ENCODE data around the gene IGFBP2. TPM values are rescaled to one million over a fixed set of nuclear protein-coding genes. Genes with fewer than 3 reads are reported as not detected.

Gene IGFBP2
- total and polyA plus RNA-seq, 7 experiments from 2014 or later: 0.18 to 58.9 TPM; not detected in 5

DNA sequence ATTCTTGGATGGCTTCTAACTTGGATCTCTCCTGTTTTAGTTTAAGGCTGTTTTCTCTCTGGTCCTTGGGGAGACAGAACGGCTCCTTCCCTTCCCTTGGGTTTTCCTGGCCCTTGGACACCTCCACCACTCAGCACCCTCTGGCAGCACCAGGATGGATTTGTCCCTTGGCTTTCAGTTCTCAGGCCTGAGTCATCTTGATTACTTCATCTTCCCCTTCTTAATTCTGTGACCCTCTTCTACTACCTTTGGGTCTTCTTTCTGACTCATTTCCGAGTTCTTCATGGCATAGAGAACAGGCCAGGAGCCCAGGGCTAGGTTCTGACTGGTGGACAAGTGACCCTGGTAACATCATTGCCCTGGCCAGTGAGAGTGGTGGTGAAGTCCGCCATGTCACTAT lies 14.9 kb downstream of the IGFBP2 start:
- peaks cover 0 to 11% (median 0%) of the 10 kb centered on the region in 5 donors for H3K36me3 Mint-ChIP-seq
- Histone ChIP-seq H3K27ac (ENCODE audit: low read depth, low read length) (no peak overlapping the region), H3K27me3 (ENCODE audit: control insufficient read depth in 2 of 2, insufficient read depth in 2 of 2, low read length in 2 of 2) (no peaks in the 10 kb centered on the region), H3K4me1 (ENCODE audit: control insufficient read depth in 2 of 2, insufficient read depth in 2 of 2, low read length in 2 of 2) (no peaks in the 10 kb centered on the region), H3K4me3 (ENCODE audit: low read length) (no peak overlapping the region), H3K9me3 (ENCODE audit: control insufficient read depth in 2 of 3, low read length in 3 of 3) (no peaks in the 10 kb centered on the region), H3K36me3 (ENCODE audit: control insufficient read depth in 2 of 3, insufficient read depth in 3 of 3, low read length in 3 of 3) (no peaks in the 10 kb centered on the region)
- peaks cover 0 to 3% (median 0%) of the 10 kb centered on the region in 11 donors for H3K9me3 Mint-ChIP-seq
- intact Hi-C loops (cut with micrococcal nuclease): no loop called here
- CTCF ChIA-PET: no interaction called here
- H3K4me1 Mint-ChIP-seq: peaks cover 0 to 14% (median 7%) of the 10 kb centered on the region in 7 donors
- no peak overlapping the region for H3K4me3 Mint-ChIP-seq
- peaks cover 0 to 7% (median 5%) of the 10 kb centered on the region in 5 donors for H3K27me3 Mint-ChIP-seq
- no peak for DNase-seq
- H3K27ac Mint-ChIP-seq: no peak overlapping the region
- ATAC-seq: no peak
- POLR2A ChIA-PET: no interaction called here

GRCh38 chr2:216649574-216649973 lies 16.4 kb downstream of the IGFBP2 start:
- CTCF ChIA-PET: no interaction called here
- H3K9me3 Mint-ChIP-seq: peaks cover 0 to 3% (median 0%) of the 10 kb centered on the region in 11 donors

GRCh38 chr2:216650626-216651257 lies 17.5 kb downstream of the IGFBP2 start:
- CTCF ChIA-PET: interaction anchor here (0.6 to 0.7 kb wide), 2 partner anchors 60 to 833 kb away, joined by 3 read pairs; no protein-coding TSS in a partner anchor
- H3K27me3 ChIP-seq (ENCODE audit: control insufficient read depth in 2 of 2, insufficient read depth in 2 of 2, low read length in 2 of 2): no peaks in the 10 kb centered on the region
- Mint-ChIP-seq H3K36me3 (peaks cover 0 to 1% (median 0%) of the 10 kb centered on the region in 5 donors), H3K27ac (no peak overlapping the region), H3K4me3 (no peak overlapping the region), H3K27me3 (peaks cover 0 to 7% (median 5%) of the 10 kb centered on the region in 5 donors), H3K4me1 (peaks cover 0 to 8% (median 0%) of the 10 kb centered on the region in 7 donors), H3K9me3 (peaks cover 0 to 3% (median 0%) of the 10 kb centered on the region in 11 donors)
- H3K4me1 ChIP-seq (ENCODE audit: control insufficient read depth in 2 of 2, insufficient read depth in 2 of 2, low read length in 2 of 2): no peaks in the 10 kb centered on the region
- DNase-seq (no peak), ATAC-seq (no peak)
- H3K36me3 ChIP-seq (ENCODE audit: control insufficient read depth in 2 of 3, insufficient read depth in 3 of 3, low read length in 3 of 3): no peaks in the 10 kb centered on the region
- H3K9me3 ChIP-seq (ENCODE audit: control insufficient read depth in 2 of 3, low read length in 3 of 3): no peaks in the 10 kb centered on the region
- POLR2A ChIA-PET: no interaction called here
- intact Hi-C loops (cut with micrococcal nuclease): no loop called here
- H3K27ac ChIP-seq (ENCODE audit: low read depth, low read length): no peak overlapping the region
- no peak overlapping the region for H3K4me3 ChIP-seq (ENCODE audit: low read length)

More at GRCh38 chr2:216649574-216649973, 16.4 kb downstream of the IGFBP2 start:
- no peak overlapping the region for H3K27ac ChIP-seq (ENCODE audit: low read depth, low read length)
- H3K4me1 Mint-ChIP-seq: peaks cover 0 to 11% (median 4%) of the 10 kb centered on the region in 7 donors
- no peak overlapping the region for H3K4me3 Mint-ChIP-seq
- H3K9me3 ChIP-seq (ENCODE audit: control insufficient read depth in 2 of 3, low read length in 3 of 3): no peaks in the 10 kb centered on the region
- DNase-seq (no peak), ATAC-seq (no peak)
- intact Hi-C loops (cut with micrococcal nuclease): no loop called here
- H3K4me1 ChIP-seq (ENCODE audit: control insufficient read depth in 2 of 2, insufficient read depth in 2 of 2, low read length in 2 of 2): no peaks in the 10 kb centered on the region
- peaks cover 0 to 5% (median 0%) of the 10 kb centered on the region in 5 donors for H3K36me3 Mint-ChIP-seq
- POLR2A ChIA-PET: no interaction called here
- H3K27ac Mint-ChIP-seq: no peak overlapping the region
- peaks cover 0 to 7% (median 6%) of the 10 kb centered on the region in 5 donors for H3K27me3 Mint-ChIP-seq
- no peaks in the 10 kb centered on the region for H3K27me3 ChIP-seq (ENCODE audit: control insufficient read depth in 2 of 2, insufficient read depth in 2 of 2, low read length in 2 of 2)
- no peaks in the 10 kb centered on the region for H3K36me3 ChIP-seq (ENCODE audit: control insufficient read depth in 2 of 3, insufficient read depth in 3 of 3, low read length in 3 of 3)
- H3K4me3 ChIP-seq (ENCODE audit: low read length): no peak overlapping the region

DNA sequence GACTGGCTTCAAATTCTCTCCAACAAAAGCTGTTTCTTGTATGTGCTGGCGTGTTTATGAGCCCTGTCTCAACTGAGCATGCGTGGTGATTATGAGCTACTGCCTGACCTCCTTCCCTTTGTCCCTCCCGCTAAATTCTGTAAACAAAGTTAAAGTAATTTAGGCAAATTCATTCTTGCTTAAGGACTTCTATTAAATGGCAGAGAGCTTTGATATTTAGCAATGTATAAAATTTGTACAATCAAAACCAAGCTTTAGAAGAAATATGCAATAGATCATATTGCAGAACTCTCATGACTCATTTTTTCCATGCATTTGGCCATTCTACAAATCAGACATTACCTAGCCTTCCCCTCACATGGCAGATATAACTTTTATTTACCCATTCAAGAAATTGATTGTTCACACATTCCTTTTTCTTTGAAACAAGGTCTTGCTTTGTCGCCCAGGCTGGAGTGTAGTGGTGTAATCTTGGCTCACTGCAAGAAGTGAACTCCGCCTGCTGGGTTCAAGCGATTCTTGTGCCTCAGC lies 18.2 kb downstream of the IGFBP2 start:
- Mint-ChIP-seq H3K27me3 (peaks cover 0 to 7% (median 4%) of the 10 kb centered on the region in 5 donors), H3K4me3 (no peak overlapping the region), H3K36me3 (peaks cover 0 to 1% (median 0%) of the 10 kb centered on the region in 5 donors), H3K27ac (no peak overlapping the region), H3K9me3 (no peaks in the 10 kb centered on the region), H3K4me1 (peaks cover 0 to 8% (median 0%) of the 10 kb centered on the region in 7 donors)
- ChIA-PET POLR2A (no interaction called here), CTCF (interaction anchor here (0.6 to 0.7 kb wide), 2 partner anchors 61 to 832 kb away, joined by 3 read pairs; no protein-coding TSS in a partner anchor)
- no peaks in the 10 kb centered on the region for H3K27me3 ChIP-seq (ENCODE audit: control insufficient read depth in 2 of 2, insufficient read depth in 2 of 2, low read length in 2 of 2)
- no peaks in the 10 kb centered on the region for H3K4me1 ChIP-seq (ENCODE audit: control insufficient read depth in 2 of 2, insufficient read depth in 2 of 2, low read length in 2 of 2)
- H3K36me3 ChIP-seq (ENCODE audit: control insufficient read depth in 2 of 3, insufficient read depth in 3 of 3, low read length in 3 of 3): no peaks in the 10 kb centered on the region
- DNase-seq: no peak
- H3K9me3 ChIP-seq (ENCODE audit: control insufficient read depth in 2 of 3, low read length in 3 of 3): no peaks in the 10 kb centered on the region
- intact Hi-C loops (cut with micrococcal nuclease): no loop called here
- no peak overlapping the region for H3K27ac ChIP-seq (ENCODE audit: low read depth, low read length)
- H3K4me3 ChIP-seq (ENCODE audit: low read length): no peak overlapping the region
- no peak for ATAC-seq

DNA sequence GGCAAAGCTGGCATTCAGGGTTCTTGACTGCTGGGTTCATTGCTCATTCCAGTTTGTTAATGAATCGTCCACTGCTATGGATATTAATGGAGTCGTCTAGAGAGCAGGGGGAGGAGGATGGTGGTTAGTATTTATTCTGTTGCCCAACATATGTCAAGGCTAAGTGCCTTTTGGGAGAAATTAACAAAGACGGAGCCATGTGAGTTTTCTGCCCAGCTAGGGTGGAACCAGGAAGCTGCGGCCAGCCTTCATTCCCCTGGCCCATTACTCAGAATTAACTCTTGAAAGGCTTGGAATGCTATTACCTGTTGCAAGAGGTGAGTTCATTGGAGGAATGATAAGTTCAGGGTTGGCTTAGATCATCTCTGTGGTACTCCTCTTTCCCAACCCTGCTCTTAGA lies 19.3 kb downstream of the IGFBP2 start:
- Mint-ChIP-seq H3K9me3 (no peaks in the 10 kb centered on the region), H3K4me1 (peaks cover 0 to 8% (median 0%) of the 10 kb centered on the region in 7 donors), H3K27ac (no peak overlapping the region), H3K27me3 (peaks cover 0 to 7% (median 4%) of the 10 kb centered on the region in 5 donors), H3K4me3 (no peak overlapping the region), H3K36me3 (peaks cover 0 to 1% (median 0%) of the 10 kb centered on the region in 5 donors)
- no peak for ATAC-seq
- intact Hi-C loops (cut with micrococcal nuclease): no loop called here
- no peak for DNase-seq
- Histone ChIP-seq H3K27ac (ENCODE audit: low read depth, low read length) (no peak overlapping the region), H3K9me3 (ENCODE audit: control insufficient read depth in 2 of 3, low read length in 3 of 3) (no peaks in the 10 kb centered on the region), H3K4me3 (ENCODE audit: low read length) (no peak overlapping the region), H3K4me1 (ENCODE audit: control insufficient read depth in 2 of 2, insufficient read depth in 2 of 2, low read length in 2 of 2) (no peaks in the 10 kb centered on the region), H3K27me3 (ENCODE audit: control insufficient read depth in 2 of 2, insufficient read depth in 2 of 2, low read length in 2 of 2) (no peaks in the 10 kb centered on the region), H3K36me3 (ENCODE audit: control insufficient read depth in 2 of 3, insufficient read depth in 3 of 3, low read length in 3 of 3) (no peaks in the 10 kb centered on the region)
- POLR2A ChIA-PET: no interaction called here
- CTCF ChIA-PET: no interaction called here

GRCh38 chr2:216653093-216653799 lies 20.0 kb downstream of the IGFBP2 start:
- no peaks in the 10 kb centered on the region for H3K9me3 Mint-ChIP-seq
- ATAC-seq: no peak
- no peak overlapping the region for H3K27ac ChIP-seq (ENCODE audit: low read depth, low read length)
- no peaks in the 10 kb centered on the region for H3K36me3 ChIP-seq (ENCODE audit: control insufficient read depth in 2 of 3, insufficient read depth in 3 of 3, low read length in 3 of 3)
- DNase-seq: no peak
- no peaks in the 10 kb centered on the region for H3K27me3 ChIP-seq (ENCODE audit: control insufficient read depth in 2 of 2, insufficient read depth in 2 of 2, low read length in 2 of 2)
- no peak overlapping the region for H3K27ac Mint-ChIP-seq
- H3K9me3 ChIP-seq (ENCODE audit: control insufficient read depth in 2 of 3, low read length in 3 of 3): no peaks in the 10 kb centered on the region
- H3K27me3 Mint-ChIP-seq: peaks cover 0 to 7% (median 4%) of the 10 kb centered on the region in 5 donors
- H3K4me3 Mint-ChIP-seq: no peak overlapping the region
- H3K36me3 Mint-ChIP-seq: peaks cover 0 to under 1% (median 0%) of the 10 kb centered on the region in 5 donors
- H3K4me3 ChIP-seq (ENCODE audit: low read length): no peak overlapping the region
- POLR2A ChIA-PET: no interaction called here
- H3K4me1 ChIP-seq (ENCODE audit: control insufficient read depth in 2 of 2, insufficient read depth in 2 of 2, low read length in 2 of 2): no peaks in the 10 kb centered on the region
- intact Hi-C loops (cut with micrococcal nuclease): no loop called here
- H3K4me1 Mint-ChIP-seq: peaks cover 0 to 8% (median 0%) of the 10 kb centered on the region in 7 donors
- CTCF ChIA-PET: no interaction called here
